ENCODE data around the gene CDV3. TPM values are rescaled to one million over a fixed set of nuclear protein-coding genes. Genes with fewer than 3 reads are reported as not detected.

The CDV3 gene
- total and polyA plus RNA-seq, 5 donors from 2014 or later, result 43.6 to 275 (median 72.4) TPM

Other genes starting within 250 kb of the CDV3 start
- gene BFSP2, start 173.6 kb upstream of the CDV3 start, total RNA-seq, result 6.6 TPM
- 10 to 100 TPM; 19.3 to 41.1 (median 22.3) TPM for gene BFSP2, start 173.6 kb upstream of the CDV3 start, polyA plus RNA-seq
- 44.7 TPM for gene TOPBP1, start 88.3 kb downstream of the CDV3 start, total RNA-seq
- gene TOPBP1, start 88.3 kb downstream of the CDV3 start, polyA plus RNA-seq, result 10 to 100 TPM in 2 of 4 donors, 1 to 10 TPM in 2; 7.6 to 11.5 (median 10.1) TPM
- 0.52 TPM for gene TF, start 172.7 kb downstream of the CDV3 start, total RNA-seq
- gene TF, start 172.7 kb downstream of the CDV3 start, polyA plus RNA-seq, result not detected
- 23.8 TPM for gene SRPRB, start 232.1 kb downstream of the CDV3 start, total RNA-seq
- 10 to 100 TPM; 35.6 to 57.2 (median 42.4) TPM for gene SRPRB, start 232.1 kb downstream of the CDV3 start, polyA plus RNA-seq

Data from CD4-positive, CD25-positive, alpha-beta regulatory T cell (primary cell).